Stimulated activated CD8-positive, alpha-beta memory T cell treated with anti-CD3 and anti-CD28 coated beads, Interleukin-7, amount 100 ng/mL, for 4 hours (primary cell): ENCODE results near the gene OR14I1.
"Not testable (repeated sequence)": the region's sequence is repeated elsewhere in the genome, so short reads cannot be mapped to it uniquely, and the experiment has no call there.

Experiments
- DNase-seq, 2 donors: peaks; one replicate each; pipeline ENCODE4 v3.0.0-alpha.2; 2020; ENCODE audit warnings: low read depth in 2 of 2

Gene OR14I1

DNA sequence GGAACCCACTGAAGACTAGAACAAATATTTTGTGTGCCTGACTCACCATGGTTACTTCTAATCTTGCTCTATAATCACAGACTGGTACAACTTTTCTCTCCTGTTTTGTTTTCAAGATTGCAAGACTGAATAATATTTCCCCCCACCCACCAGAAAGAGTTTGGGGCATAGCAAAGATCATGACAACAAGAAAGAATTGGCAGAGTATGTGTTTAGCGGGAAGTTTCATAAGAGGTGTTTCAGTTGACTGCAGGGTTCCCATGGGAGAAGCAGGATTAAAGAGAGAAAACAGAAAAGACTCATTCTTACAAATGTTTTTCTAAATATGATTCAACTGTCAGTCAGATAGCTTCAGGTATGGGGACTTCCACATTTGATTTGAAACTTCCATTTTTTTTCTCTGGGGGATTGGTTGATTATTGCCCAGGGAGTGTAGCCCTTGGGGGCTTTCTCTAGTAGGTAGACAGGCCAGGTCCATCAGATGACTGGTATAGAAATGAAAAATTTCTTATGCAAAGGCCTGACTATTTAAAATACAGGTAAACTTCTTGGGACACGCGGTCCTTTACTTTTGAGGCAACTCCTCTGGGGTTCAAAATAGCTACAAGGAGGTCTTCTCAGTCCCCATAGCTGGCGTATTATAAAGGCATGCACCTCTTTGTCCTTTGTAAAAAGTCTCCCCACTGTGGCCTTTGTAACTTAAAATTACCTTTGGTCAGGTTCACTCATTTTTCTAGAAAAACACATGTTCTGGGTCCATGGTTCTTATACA, 13.9 kb downstream of the OR14I1 start:
- DNase-seq: no peak

DNA sequence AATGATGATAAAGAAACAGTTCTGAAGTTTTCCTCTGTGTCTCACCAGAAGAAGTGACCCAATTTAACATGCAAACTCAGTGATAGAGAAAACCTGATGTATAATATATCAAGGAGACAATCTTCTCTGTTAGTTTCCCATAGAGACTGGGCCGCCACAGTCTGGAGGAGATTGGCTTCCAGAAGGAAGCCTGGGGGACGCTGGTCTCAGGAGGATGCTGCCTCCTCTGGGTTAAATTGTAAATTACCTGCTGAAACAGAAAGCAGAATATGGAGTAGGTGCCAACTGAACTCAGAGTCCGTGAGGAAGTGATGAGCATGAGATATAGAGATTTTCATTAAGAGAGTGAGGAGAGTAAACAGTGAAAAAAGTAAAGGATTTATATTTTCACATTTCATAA, 15.8 kb downstream of the OR14I1 start:
- DNase-seq: no peak

- no peak for DNase-seq
Measured at GRCh38 chr1:248681651-248682050, 20.9 kb downstream of the OR14I1 start.

DNA sequence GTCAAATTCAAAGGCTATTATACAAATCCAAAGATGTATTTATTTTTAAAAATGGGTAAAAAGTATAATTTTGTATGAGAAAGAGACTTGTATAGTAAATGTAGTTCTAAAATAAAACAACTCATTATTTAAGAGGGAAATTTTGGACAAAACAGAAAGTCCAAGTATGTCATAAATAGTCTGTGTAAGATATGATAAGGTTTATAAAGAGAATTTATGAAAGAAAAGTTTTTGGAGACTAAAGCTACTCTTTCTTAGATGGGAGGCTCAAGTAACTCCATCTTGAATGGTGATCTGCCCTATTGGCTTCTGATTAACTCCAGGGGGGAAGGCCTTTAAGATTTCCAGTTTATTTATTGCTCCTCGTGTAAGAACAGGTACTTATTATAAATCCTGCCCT, 32.6 kb downstream of the OR14I1 start:
- no peak for DNase-seq

GRCh38 chr1:248663453-248664328, 38.9 kb downstream of the OR14I1 start:
- DNase-seq: not testable (repeated sequence)

- not testable (repeated sequence) for DNase-seq
Measured at GRCh38 chr1:248656797-248657196, 45.8 kb downstream of the OR14I1 start.

DNA sequence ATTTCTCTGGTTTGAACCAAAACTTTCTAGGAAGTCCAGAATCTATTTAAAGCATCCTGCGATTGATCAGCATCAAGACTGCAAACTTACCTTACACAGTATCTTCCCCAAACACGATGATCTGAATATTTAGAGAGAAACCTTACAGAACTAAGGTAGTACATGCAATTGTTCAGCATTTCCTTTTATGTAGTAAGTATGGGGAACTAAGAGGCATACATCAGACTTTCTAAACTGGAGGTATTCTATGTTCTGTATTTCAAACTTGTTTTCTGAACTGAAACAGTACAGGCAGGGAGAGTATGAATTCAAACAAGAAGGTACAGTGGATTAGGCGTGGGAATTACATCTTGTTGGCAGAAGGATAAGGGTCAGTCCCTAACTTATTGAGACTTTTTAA, 47.2 kb downstream of the OR14I1 start, which contains the start of gene OR2T27:
TSS of gene OR2T27 (minus strand) at position 175 of the 400 bp plus-strand sequence. CDS start 4,644 bp downstream, outside the sequence.
- DNase-seq: not testable (repeated sequence)
